GM23338 (cell line): ENCODE measurements around the gene DHRSX. TPM values are rescaled to one million over a fixed set of nuclear protein-coding genes. Genes with fewer than 3 reads are reported as not detected.

ENCODE experiments used
- ATAC-seq: fragments of 200-7000 bp; cut with Tn5 transposase; 3 replicates; pipeline ENCODE4 v1.9.1; 2020
- DNase-seq: peaks from one replicate; pipeline ENCODE4 v3.0.0-alpha.2; 2015; ENCODE audit warnings: low spot score
- H2AFZ ChIP-seq: fragments of 200-600 bp; sonication (generic); 2 replicates; pipeline ENCODE4 v1.8.0; 2016; ENCODE audit warnings: antibody characterized with exemption, mild to moderate bottlenecking, moderate library complexity
- H3F3A ChIP-seq: fragments of 200-600 bp; sonication (generic); replicated peaks from 2 replicates; pipeline ENCODE4 v1.8.0; 2017; ENCODE audit warnings: antibody characterized with exemption, mixed run types, low read depth
- H3K27ac ChIP-seq: fragments of 200-600 bp; sonication (generic); 2 replicates; pipeline ENCODE4 v1.6.1; 2016; ENCODE audit warnings: low read depth
- H3K27me3 ChIP-seq: fragments of 200-600 bp; sonication (generic); 2 replicates; pipeline ENCODE4 v1.8.0; 2016; ENCODE audit warnings: mild to moderate bottlenecking, mixed run types, moderate library complexity; ENCODE audit not compliant: insufficient read depth
- H3K36me3 ChIP-seq: fragments of 200-600 bp; sonication (generic); 2 replicates; pipeline ENCODE4 v1.8.0; 2016; ENCODE audit warnings: mild to moderate bottlenecking; ENCODE audit not compliant: insufficient read depth
- H3K4me1 ChIP-seq: fragments of 200-600 bp; sonication (generic); 2 replicates; pipeline ENCODE4 v1.8.0; 2016; ENCODE audit warnings: mild to moderate bottlenecking, moderate library complexity; ENCODE audit not compliant: insufficient read depth
- H3K4me2 ChIP-seq: fragments of 200-600 bp; sonication (generic); 2 replicates; pipeline ENCODE4 v1.7.1; 2017; ENCODE audit warnings: mixed run types
- H3K4me3 ChIP-seq: fragments of 200-600 bp; sonication (generic); 2 replicates; pipeline ENCODE4 v1.6.1; 2016; ENCODE audit warnings: mixed run types
- H3K79me2 ChIP-seq: fragments of 200-600 bp; sonication (generic); replicated peaks from 2 replicates; pipeline ENCODE4 v1.8.0; 2017; ENCODE audit warnings: mild to moderate bottlenecking; ENCODE audit not compliant: insufficient read depth
- H3K9me2 ChIP-seq: fragments of 200-600 bp; sonication (generic); 2 replicates; pipeline ENCODE4 v1.8.0; 2017; ENCODE audit not compliant: insufficient read depth
- H4K20me1 ChIP-seq: fragments of 200-600 bp; sonication (generic); replicated peaks from 2 replicates; pipeline ENCODE4 v1.8.0; 2017; ENCODE audit warnings: mild to moderate bottlenecking; ENCODE audit not compliant: insufficient read depth
- H3K27ac Mint-ChIP-seq: 2 replicates; pipeline ENCODE4 v1.8.0; 2020; ENCODE audit warnings: inconsistent platforms, mild to moderate bottlenecking, moderate library complexity, mixed read lengths
- H3K27me3 Mint-ChIP-seq: 3 replicates; pipeline ENCODE4 v1.8.0; 2022; ENCODE audit warnings: low read depth, mild to moderate bottlenecking, moderate library complexity, mixed read lengths, inconsistent platforms; ENCODE audit not compliant: insufficient read depth, poor library complexity
- H3K36me3 Mint-ChIP-seq: 3 replicates; pipeline ENCODE4 v1.8.0; 2021; ENCODE audit warnings: low read depth, mild to moderate bottlenecking, inconsistent platforms, moderate library complexity, mixed read lengths
- H3K4me1 Mint-ChIP-seq: 3 replicates; pipeline ENCODE4 v1.8.0; 2020; ENCODE audit warnings: mild to moderate bottlenecking, inconsistent platforms, mixed read lengths
- H3K4me3 Mint-ChIP-seq: 3 replicates; pipeline ENCODE4 v1.8.0; 2021; ENCODE audit warnings: moderate library complexity, mild to moderate bottlenecking, inconsistent platforms, mixed read lengths
- H3K9me3 Mint-ChIP-seq: 3 replicates; pipeline ENCODE4 v1.8.0; 2020; ENCODE audit warnings: moderate library complexity, mild to moderate bottlenecking, inconsistent platforms, mixed read lengths
- CREB1 ChIP-seq: fragments of 250-450 bp; sonication (Bioruptor Pico); IDR thresholded peaks from 2 replicates; pipeline ENCODE4 v1.5.0; 2020; ENCODE audit warnings: low read depth, mild to moderate bottlenecking, moderate library complexity
- EZH2 ChIP-seq: fragments of 200-600 bp; sonication (generic); IDR thresholded peaks from one replicate; pipeline ENCODE4 v1.8.0; 2017; ENCODE audit warnings: antibody characterized with exemption, mild to moderate bottlenecking, low read depth; ENCODE audit not compliant: unreplicated experiment
- JUNB ChIP-seq: IDR thresholded peaks from one replicate; pipeline ENCODE4 v1.6.1; 2016; ENCODE audit warnings: antibody characterized with exemption; ENCODE audit not compliant: unreplicated experiment
- NANOG ChIP-seq: IDR thresholded peaks from 2 replicates; pipeline ENCODE4 v1.6.1; 2016; ENCODE audit warnings: antibody characterized with exemption, borderline replicate concordance
- POLR2AphosphoS5 ChIP-seq: IDR thresholded peaks from 2 replicates; pipeline ENCODE4 v1.6.1; 2016; ENCODE audit warnings: antibody characterized with exemption, low read depth
- REST ChIP-seq: IDR thresholded peaks from one replicate; pipeline ENCODE4 v1.6.1; 2018; ENCODE audit warnings: antibody characterized with exemption; ENCODE audit not compliant: unreplicated experiment
- STAT1 ChIP-seq: IDR thresholded peaks from one replicate; pipeline ENCODE4 v1.6.1; 2016; ENCODE audit warnings: antibody characterized with exemption; ENCODE audit not compliant: unreplicated experiment
- ZNF114 ChIP-seq: fragments of 250-450 bp; sonication (Bioruptor Pico); IDR thresholded peaks from 2 replicates; pipeline ENCODE4 v1.5.0; 2020; ENCODE audit warnings: mild to moderate bottlenecking, moderate library complexity
- ZNF331 ChIP-seq: fragments of 250-450 bp; sonication (Bioruptor Pico); IDR thresholded peaks from 2 replicates; pipeline ENCODE4 v1.5.0; 2020; ENCODE audit warnings: low read depth, mild to moderate bottlenecking, moderate library complexity
- ZNF462 ChIP-seq: fragments of 250-450 bp; sonication (Bioruptor Pico); IDR thresholded peaks from 2 replicates; pipeline ENCODE4 v1.5.0; 2020; ENCODE audit warnings: mild to moderate bottlenecking, moderate library complexity
- polyA plus RNA-seq: library from polyadenylated mRNA; unstranded; fragments of >200 nt; fragmentation: Nextera tagmentation; extraction: Ambion mirVana; gene quantifications from 2 replicates; pipeline ENCODE4 v1.2.1, GENCODE V29; 2016
- total RNA-seq: library from RNA; depleted of rRNA; stranded (reverse); fragments of >200 nt; shearing (Covaris generic); gene quantifications from 2 replicates; pipeline ENCODE4 v1.2.3, GENCODE V29; 2014
- TF ChIP-seq, protein P1 (sequence below): IDR thresholded peaks from 2 replicates; pipeline ENCODE4 v1.6.1; 2016; ENCODE audit warnings: antibody characterized with exemption

The DHRSX gene
- total and polyA plus RNA-seq, 2 experiments from 2014 or later, result 33.9 to 43.0 TPM

- Mint-ChIP-seq H3K36me3 (peaks cover 30% of the 10 kb centered on the region), H3K4me3 (no peak overlapping the region), H3K27ac (no peak overlapping the region), H3K4me1 (no peaks in the 10 kb centered on the region; the same call in 2 of the 3 replicates), H3K27me3 (peaks cover 23% of the 10 kb centered on the region), H3K9me3 (peaks cover 17% of the 10 kb centered on the region; the same call in 2 of the 3 replicates)
- Histone ChIP-seq H3K79me2 (no peaks in the 10 kb centered on the region; the same call in 1 of the 2 replicates), H3K4me2 (no peak overlapping the region), H3K4me3 (no peak overlapping the region), H2AFZ (no peak overlapping the region), H3K9me2 (peaks cover 5% of the 10 kb centered on the region; the same call in 1 of the 2 replicates), H3K4me1 (no peaks in the 10 kb centered on the region), H3K27me3 (no peaks in the 10 kb centered on the region), H3K27ac (no peak overlapping the region), H3F3A (no peaks in the 10 kb centered on the region), H3K36me3 (no peaks in the 10 kb centered on the region), H4K20me1 (no peaks in the 10 kb centered on the region)
- ATAC-seq (no peak), DNase-seq (no peak)
- TF ChIP-seq ZNF114 (CRISPR knock-in tag) (no peak), ZNF462 (no peak), CREB1 (no peak), ZNF331 (no peak), NANOG (no peak), REST (no peak), EZH2 (no peak), POLR2AphosphoS5 (no peak), JUNB (no peak), STAT1 (no peak)
- TF ChIP-seq, protein P1, sequence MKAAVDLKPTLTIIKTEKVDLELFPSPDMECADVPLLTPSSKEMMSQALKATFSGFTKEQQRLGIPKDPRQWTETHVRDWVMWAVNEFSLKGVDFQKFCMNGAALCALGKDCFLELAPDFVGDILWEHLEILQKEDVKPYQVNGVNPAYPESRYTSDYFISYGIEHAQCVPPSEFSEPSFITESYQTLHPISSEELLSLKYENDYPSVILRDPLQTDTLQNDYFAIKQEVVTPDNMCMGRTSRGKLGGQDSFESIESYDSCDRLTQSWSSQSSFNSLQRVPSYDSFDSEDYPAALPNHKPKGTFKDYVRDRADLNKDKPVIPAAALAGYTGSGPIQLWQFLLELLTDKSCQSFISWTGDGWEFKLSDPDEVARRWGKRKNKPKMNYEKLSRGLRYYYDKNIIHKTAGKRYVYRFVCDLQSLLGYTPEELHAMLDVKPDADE, result no peak
Observed at GRCh38 chrX:2324151-2324550, 176.6 kb downstream of the DHRSX start.
